HEK293 (cell line): ENCODE results near the gene XG.

ENCODE experiments used
- CTCF ChIA-PET: fragments of 350-600 bp; formaldehyde crosslinking; extraction: SDS; loops from one replicate; lab custom pipeline; 2021; ENCODE audit warnings: antibody characterized with exemption; lab: Yijun Ruan, JAX
- POLR2A ChIA-PET: fragments of 300-600 bp; formaldehyde crosslinking; extraction: SDS; loops from one replicate; lab custom pipeline; 2020; ENCODE audit warnings: antibody characterized with exemption, inconsistent platforms; lab: Yijun Ruan, JAX
- H3K27ac ChIP-seq: fragments of 200-500 bp; sonication (Bioruptor generic); 2 replicates; pipeline ENCODE4 v1.5.1; 2014; ENCODE audit warnings: low read depth, low read length, control low read depth, inconsistent platforms; ENCODE audit errors: extremely low read depth
- H3K36me3 ChIP-seq, 2 experiments: fragments of 200-500 bp in 1 of 2; sonication (Bioruptor generic) in 1 of 2; 1 replicate in 1 of 2; 2 replicates in 1 of 2; pipeline ENCODE4 v1.5.1; 2014 to 2017; ENCODE audit warnings: inconsistent platforms in 2 of 2, low read length in 2 of 2; ENCODE audit not compliant: control insufficient read depth in 2 of 2, insufficient read depth in 1 of 2
- H3K4me1 ChIP-seq: fragments of 200-500 bp; sonication (Bioruptor generic); 2 replicates; pipeline ENCODE4 v1.5.1; 2014; ENCODE audit warnings: mild to moderate bottlenecking, low read length, inconsistent platforms; ENCODE audit not compliant: control insufficient read depth, insufficient read depth
- H3K4me3 ChIP-seq: 2 replicates; pipeline ENCODE4 v1.5.1; 2011; ENCODE audit warnings: low read depth, mild to moderate bottlenecking, control low read depth, low read length, moderate library complexity
- H3K9me3 ChIP-seq: fragments of 200-500 bp; sonication (Bioruptor generic); 2 replicates; pipeline ENCODE4 v1.5.1; 2014; ENCODE audit warnings: low read depth, low read length, inconsistent platforms; ENCODE audit not compliant: control insufficient read depth, insufficient read depth
- BCL11B ChIP-seq: fragments of 450-650 bp; formaldehyde crosslinking; IDR thresholded peaks from 2 replicates; pipeline ENCODE4 v1.5.1; 2016; ENCODE audit warnings: low read depth, missing biosample characterization, missing genetic modification characterization
- KLF8 ChIP-seq: fragments of 450-650 bp; formaldehyde crosslinking; IDR thresholded peaks from 2 replicates; pipeline ENCODE4 v1.5.1; 2016; ENCODE audit warnings: missing biosample characterization, missing genetic modification characterization
- OVOL3 ChIP-seq: fragments of 450-650 bp; formaldehyde crosslinking; IDR thresholded peaks from 2 replicates; pipeline ENCODE4 v1.5.1; 2016; ENCODE audit warnings: missing biosample characterization, missing genetic modification characterization
- SCRT1 ChIP-seq: fragments of 450-650 bp; formaldehyde crosslinking; IDR thresholded peaks from 2 replicates; pipeline ENCODE4 v1.5.1; 2016; ENCODE audit warnings: missing biosample characterization, missing genetic modification characterization, borderline replicate concordance
- TSHZ1 ChIP-seq: fragments of 450-650 bp; formaldehyde crosslinking; IDR thresholded peaks from 2 replicates; pipeline ENCODE4 v1.5.1; 2016; ENCODE audit warnings: missing biosample characterization, missing genetic modification characterization, borderline replicate concordance
- ZBTB1 ChIP-seq: fragments of 450-650 bp; formaldehyde crosslinking; IDR thresholded peaks from 2 replicates; pipeline ENCODE4 v1.5.1; 2016; ENCODE audit warnings: missing biosample characterization, missing genetic modification characterization
- ZBTB6 ChIP-seq: fragments of 450-650 bp; formaldehyde crosslinking; IDR thresholded peaks from 2 replicates; pipeline ENCODE4 v1.5.1; 2017; ENCODE audit warnings: missing biosample characterization, missing genetic modification characterization
- ZFP3 ChIP-seq: fragments of 450-650 bp; formaldehyde crosslinking; IDR thresholded peaks from 2 replicates; pipeline ENCODE4 v1.5.1; 2016; ENCODE audit warnings: low read depth, missing biosample characterization, missing genetic modification characterization
- ZNF366 ChIP-seq: fragments of 450-650 bp; formaldehyde crosslinking; conservative IDR thresholded peaks from 2 replicates; pipeline ENCODE4 v1.5.1; 2016; ENCODE audit warnings: missing biosample characterization, missing genetic modification characterization
- ZNF544 ChIP-seq: fragments of 450-650 bp; formaldehyde crosslinking; IDR thresholded peaks from 2 replicates; pipeline ENCODE4 v1.5.0; 2017; ENCODE audit warnings: missing biosample characterization, missing genetic modification characterization
- ZNF670 ChIP-seq: fragments of 450-650 bp; formaldehyde crosslinking; IDR thresholded peaks from 2 replicates; pipeline ENCODE4 v1.5.1; 2016; ENCODE audit warnings: missing biosample characterization, missing genetic modification characterization, low read depth
- ZNF776 ChIP-seq: fragments of 450-650 bp; formaldehyde crosslinking; IDR thresholded peaks from 2 replicates; pipeline ENCODE4 v1.5.0; 2017; ENCODE audit warnings: missing biosample characterization, missing genetic modification characterization, borderline replicate concordance
- ZNF792 ChIP-seq: fragments of 450-650 bp; formaldehyde crosslinking; IDR thresholded peaks from 2 replicates; pipeline ENCODE4 v1.5.1; 2016; ENCODE audit warnings: missing biosample characterization, missing genetic modification characterization
- ZSCAN16 ChIP-seq: fragments of 450-650 bp; formaldehyde crosslinking; IDR thresholded peaks from 2 replicates; pipeline ENCODE4 v1.5.1; 2016; ENCODE audit warnings: missing biosample characterization, missing genetic modification characterization
- ZSCAN23 ChIP-seq: fragments of 450-650 bp; formaldehyde crosslinking; IDR thresholded peaks from 2 replicates; pipeline ENCODE4 v1.5.1; 2016; ENCODE audit warnings: missing biosample characterization, missing genetic modification characterization
- ZSCAN4 ChIP-seq: fragments of 450-650 bp; formaldehyde crosslinking; IDR thresholded peaks from 2 replicates; pipeline ENCODE4 v1.5.1; 2017; ENCODE audit warnings: missing biosample characterization, missing genetic modification characterization
- TF ChIP-seq, protein P1 (sequence below): fragments of 450-650 bp; formaldehyde crosslinking; IDR thresholded peaks from 2 replicates; pipeline ENCODE4 v1.5.1; 2016; ENCODE audit warnings: missing biosample characterization, missing genetic modification characterization
- TF ChIP-seq, protein P2 (sequence below): fragments of 450-650 bp; formaldehyde crosslinking; IDR thresholded peaks from 2 replicates; pipeline ENCODE4 v1.5.1; 2017; ENCODE audit warnings: missing biosample characterization, missing genetic modification characterization
- TF ChIP-seq, protein P3 (sequence below): fragments of 450-650 bp; formaldehyde crosslinking; IDR thresholded peaks from 2 replicates; pipeline ENCODE4 v1.5.1; 2016; ENCODE audit warnings: missing biosample characterization, missing genetic modification characterization

The XG gene

DNA sequence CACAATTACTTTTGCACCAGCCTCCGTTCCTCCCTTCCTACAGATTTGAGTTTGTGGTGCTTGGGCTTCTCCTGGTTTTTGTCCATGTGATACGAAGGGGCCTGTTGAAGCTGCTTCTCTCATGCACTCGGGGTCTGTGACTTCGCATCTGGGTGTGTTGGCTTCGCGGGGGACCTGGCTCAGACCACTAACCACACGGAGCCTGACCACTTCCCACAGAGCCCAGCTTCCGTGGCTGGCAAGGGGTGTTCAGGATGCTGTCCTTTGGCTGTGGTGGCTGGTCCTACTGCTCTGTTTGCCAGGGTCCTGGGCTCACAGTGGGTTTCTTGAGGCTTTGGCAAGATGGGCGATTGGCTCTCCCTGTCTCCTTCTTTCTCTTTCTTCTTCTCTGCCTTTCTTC lies 19.8 kb upstream of the XG start:
- no peak overlapping the region for H3K27ac ChIP-seq
- CTCF ChIA-PET, result no interaction called here
- no peaks in the 10 kb centered on the region for H3K9me3 ChIP-seq
- H3K4me3 ChIP-seq, result no peak overlapping the region
- H3K36me3 ChIP-seq, result peaks cover 44 to 56% of the 10 kb centered on the region in 2 experiments
- POLR2A ChIA-PET, result no interaction called here
- no peak for TF ChIP-seq ZSCAN16 (tag by site-specific recombination)
- no peak for TF ChIP-seq TSHZ1 (tag by site-specific recombination)
- TF ChIP-seq, protein P1, sequence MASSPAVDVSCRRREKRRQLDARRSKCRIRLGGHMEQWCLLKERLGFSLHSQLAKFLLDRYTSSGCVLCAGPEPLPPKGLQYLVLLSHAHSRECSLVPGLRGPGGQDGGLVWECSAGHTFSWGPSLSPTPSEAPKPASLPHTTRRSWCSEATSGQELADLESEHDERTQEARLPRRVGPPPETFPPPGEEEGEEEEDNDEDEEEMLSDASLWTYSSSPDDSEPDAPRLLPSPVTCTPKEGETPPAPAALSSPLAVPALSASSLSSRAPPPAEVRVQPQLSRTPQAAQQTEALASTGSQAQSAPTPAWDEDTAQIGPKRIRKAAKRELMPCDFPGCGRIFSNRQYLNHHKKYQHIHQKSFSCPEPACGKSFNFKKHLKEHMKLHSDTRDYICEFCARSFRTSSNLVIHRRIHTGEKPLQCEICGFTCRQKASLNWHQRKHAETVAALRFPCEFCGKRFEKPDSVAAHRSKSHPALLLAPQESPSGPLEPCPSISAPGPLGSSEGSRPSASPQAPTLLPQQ (tag by site-specific recombination), result no peak
- TF ChIP-seq ZNF670, result no peak
- TF ChIP-seq ZBTB6 (tag by site-specific recombination), result no peak
- TF ChIP-seq SCRT1 (tag by site-specific recombination), result no peak
- no peak for TF ChIP-seq BCL11B (tag by site-specific recombination)
- no peaks in the 10 kb centered on the region for H3K4me1 ChIP-seq

- H3K4me1 ChIP-seq, result no peaks in the 10 kb centered on the region
- ChIA-PET POLR2A (no interaction called here), CTCF (no interaction called here)
- H3K4me3 ChIP-seq, result no peak overlapping the region
- H3K36me3 ChIP-seq, result peaks cover 39 to 52% of the 10 kb centered on the region in 2 experiments
- H3K9me3 ChIP-seq, result no peaks in the 10 kb centered on the region
- TF ChIP-seq ZNF776 (tag by site-specific recombination) (0 out of 2 replicates have a peak, but pooled peaks have one; percentile 21), OVOL3 (tag by site-specific recombination) (no peak), ZNF366 (tag by site-specific recombination) (peak; percentile 93)
- TF ChIP-seq, protein P2, sequence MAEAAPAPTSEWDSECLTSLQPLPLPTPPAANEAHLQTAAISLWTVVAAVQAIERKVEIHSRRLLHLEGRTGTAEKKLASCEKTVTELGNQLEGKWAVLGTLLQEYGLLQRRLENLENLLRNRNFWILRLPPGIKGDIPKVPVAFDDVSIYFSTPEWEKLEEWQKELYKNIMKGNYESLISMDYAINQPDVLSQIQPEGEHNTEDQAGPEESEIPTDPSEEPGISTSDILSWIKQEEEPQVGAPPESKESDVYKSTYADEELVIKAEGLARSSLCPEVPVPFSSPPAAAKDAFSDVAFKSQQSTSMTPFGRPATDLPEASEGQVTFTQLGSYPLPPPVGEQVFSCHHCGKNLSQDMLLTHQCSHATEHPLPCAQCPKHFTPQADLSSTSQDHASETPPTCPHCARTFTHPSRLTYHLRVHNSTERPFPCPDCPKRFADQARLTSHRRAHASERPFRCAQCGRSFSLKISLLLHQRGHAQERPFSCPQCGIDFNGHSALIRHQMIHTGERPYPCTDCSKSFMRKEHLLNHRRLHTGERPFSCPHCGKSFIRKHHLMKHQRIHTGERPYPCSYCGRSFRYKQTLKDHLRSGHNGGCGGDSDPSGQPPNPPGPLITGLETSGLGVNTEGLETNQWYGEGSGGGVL (tag by site-specific recombination), result no peak
- TF ChIP-seq, all 188 proteins: peak for 2
- no peak overlapping the region for H3K27ac ChIP-seq
These were observed 19.2 kb upstream of the XG start for GRCh38 chrX:2732649-2733048.

DNA sequence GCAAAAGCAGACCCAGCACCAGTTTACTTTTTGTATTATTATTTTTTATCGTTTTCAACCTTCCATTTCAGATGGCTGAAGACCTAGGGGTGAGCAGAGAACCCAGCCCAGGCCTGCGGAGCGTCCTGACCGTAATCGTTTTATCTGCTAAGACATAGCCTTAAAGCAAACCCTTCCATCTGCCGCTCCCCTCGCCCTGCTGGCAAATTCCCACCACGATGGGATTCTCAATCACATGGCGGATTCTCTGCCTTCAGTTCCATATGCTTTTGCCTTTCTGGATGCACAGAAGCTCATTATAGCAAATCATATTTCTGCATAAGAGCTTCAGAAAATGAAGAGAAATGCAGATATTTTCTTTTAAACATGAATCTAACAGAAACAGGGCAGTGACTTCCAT lies 18.6 kb upstream of the XG start:
- Histone ChIP-seq H3K27ac (no peak overlapping the region), H3K4me3 (no peak overlapping the region), H3K4me1 (no peaks in the 10 kb centered on the region), H3K36me3 (peaks cover 33 to 52% of the 10 kb centered on the region in 2 experiments), H3K9me3 (no peaks in the 10 kb centered on the region)
- CTCF ChIA-PET, result no interaction called here
- POLR2A ChIA-PET, result no interaction called here
- TF ChIP-seq ZNF792 (tag by site-specific recombination) (no peak), BCL11B (tag by site-specific recombination) (no peak), ZNF544 (tag by site-specific recombination) (no peak), ZFP3 (tag by site-specific recombination) (no peak), ZBTB1 (tag by site-specific recombination) (no peak), KLF8 (tag by site-specific recombination) (no peak), ZSCAN4 (tag by site-specific recombination) (no peak), ZSCAN23 (tag by site-specific recombination) (no peak)
- TF ChIP-seq, protein P3, sequence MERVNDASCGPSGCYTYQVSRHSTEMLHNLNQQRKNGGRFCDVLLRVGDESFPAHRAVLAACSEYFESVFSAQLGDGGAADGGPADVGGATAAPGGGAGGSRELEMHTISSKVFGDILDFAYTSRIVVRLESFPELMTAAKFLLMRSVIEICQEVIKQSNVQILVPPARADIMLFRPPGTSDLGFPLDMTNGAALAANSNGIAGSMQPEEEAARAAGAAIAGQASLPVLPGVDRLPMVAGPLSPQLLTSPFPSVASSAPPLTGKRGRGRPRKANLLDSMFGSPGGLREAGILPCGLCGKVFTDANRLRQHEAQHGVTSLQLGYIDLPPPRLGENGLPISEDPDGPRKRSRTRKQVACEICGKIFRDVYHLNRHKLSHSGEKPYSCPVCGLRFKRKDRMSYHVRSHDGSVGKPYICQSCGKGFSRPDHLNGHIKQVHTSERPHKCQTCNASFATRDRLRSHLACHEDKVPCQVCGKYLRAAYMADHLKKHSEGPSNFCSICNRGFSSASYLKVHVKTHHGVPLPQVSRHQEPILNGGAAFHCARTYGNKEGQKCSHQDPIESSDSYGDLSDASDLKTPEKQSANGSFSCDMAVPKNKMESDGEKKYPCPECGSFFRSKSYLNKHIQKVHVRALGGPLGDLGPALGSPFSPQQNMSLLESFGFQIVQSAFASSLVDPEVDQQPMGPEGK (tag by site-specific recombination), result no peak
